Cerebellar cortex (tissue), 1 donor: ENCODE measurements around the gene PLEKHG4.

Source experiments
- DNase-seq: peaks from one replicate; pipeline ENCODE4 v3.0.0-alpha.2; 2015; ENCODE audit warnings: low spot score

Gene PLEKHG4

DNA sequence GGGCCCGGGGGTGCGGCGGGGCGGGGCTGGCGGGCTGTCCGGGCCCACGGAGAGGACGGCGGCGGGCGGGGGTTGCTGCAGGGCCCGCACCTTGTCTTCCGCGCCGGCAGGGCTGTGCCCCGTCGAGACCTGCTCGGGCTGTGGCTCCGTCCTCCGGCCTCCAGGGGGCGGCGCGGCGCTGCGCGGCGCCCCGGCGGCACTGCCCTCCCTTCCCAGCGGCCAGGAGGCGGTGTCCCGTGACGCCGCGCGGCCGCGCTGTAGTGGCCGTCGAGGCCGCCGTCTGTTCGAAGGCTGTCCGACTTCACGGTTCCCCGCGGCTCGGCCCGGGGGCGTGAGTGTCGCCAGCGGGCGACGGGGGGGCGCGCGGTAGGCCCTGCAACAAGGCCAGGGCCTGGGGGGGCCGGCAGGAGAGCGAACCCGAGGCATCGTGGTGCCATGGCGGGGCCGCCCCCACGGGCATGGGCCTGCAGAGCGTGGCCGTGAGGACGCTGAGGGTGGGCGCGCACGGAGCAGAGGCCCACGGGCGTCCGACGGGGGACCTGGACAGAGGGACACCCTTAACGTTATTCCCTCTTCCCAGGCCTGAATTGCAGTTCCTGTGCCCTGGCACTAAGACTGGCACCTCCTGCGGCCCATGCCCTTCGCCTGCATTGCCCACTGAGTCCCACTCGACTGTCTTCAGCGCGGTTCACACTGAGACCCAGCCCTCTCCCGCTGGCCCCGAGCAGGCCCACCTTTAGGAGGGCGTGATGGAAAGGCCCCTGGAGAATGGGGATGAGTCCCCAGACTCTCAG is at the start of gene PLEKHG4:
TSS of gene PLEKHG4 (plus strand) at position 237 of the 794 bp plus-strand sequence. CDS start at position 750, 513 bp downstream.
- DNase-seq: peak; percentile 27

GRCh38 chr16:67229906-67230808 is 49.2 kb upstream of the PLEKHG4 start:
- no peak for DNase-seq

GRCh38 chr16:67230809-67231660 is 48.3 kb upstream of the PLEKHG4 start:
- no peak for DNase-seq

GRCh38 chr16:67233596-67233995 is 45.7 kb upstream of the PLEKHG4 start:
- DNase-seq: no peak

DNA sequence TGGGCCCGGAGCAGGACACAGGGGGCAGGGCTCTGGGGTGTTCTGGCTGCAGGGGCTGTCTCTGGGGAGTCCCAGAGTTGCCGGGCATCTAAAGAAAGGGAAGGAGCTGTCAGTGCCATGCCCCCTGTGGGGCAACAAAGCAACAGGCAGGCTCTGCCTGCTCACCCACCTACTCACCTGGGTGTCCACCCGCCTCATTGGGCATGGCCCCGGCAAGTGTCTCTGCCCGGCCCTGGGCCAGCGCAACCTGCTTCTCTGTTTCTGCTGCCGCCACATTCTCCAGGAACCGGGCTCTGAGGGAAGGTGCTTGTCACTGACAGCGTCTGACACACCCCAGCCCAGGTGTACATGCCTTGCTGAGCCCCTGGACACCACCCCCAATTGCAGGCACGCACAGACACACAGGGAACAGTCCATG is 45.1 kb upstream of the PLEKHG4 start:
- DNase-seq: no peak

DNA sequence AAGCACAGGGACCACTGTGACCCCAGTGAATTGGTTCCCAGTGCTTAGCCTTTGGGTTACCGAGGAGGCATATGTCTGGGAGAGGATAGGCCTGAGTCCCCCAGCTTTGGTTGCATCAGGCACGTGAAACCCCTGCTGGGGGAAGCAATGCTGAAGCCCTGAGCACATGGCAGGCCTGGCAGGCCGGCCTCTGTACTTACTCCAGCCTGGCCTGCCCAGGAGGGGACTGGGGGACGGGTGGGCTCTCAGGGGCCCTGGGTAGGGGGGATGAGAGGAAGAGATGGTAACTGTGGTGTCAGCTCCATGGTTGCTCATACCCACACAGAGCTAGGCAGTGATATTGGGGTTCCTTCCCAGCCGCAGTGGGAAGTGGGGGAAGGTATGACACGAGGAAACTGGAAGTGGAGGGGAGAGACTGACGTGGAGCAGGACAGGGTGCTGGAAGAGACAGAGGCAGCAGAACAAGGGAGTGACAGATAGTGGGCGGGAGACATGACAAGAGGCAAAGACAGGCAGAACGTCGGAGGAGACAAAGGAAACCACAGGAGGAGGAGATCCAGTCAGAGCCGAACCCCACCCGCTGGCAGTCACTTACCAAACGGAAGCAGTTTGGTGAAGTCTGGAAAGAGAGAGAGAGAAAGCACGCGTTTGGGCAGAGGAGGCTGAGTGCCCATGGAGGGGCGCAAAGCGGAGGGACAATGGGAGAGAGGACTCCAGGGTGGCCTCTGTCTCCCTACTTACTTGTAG is 43.3 kb upstream of the PLEKHG4 start:
- no peak for DNase-seq

DNA sequence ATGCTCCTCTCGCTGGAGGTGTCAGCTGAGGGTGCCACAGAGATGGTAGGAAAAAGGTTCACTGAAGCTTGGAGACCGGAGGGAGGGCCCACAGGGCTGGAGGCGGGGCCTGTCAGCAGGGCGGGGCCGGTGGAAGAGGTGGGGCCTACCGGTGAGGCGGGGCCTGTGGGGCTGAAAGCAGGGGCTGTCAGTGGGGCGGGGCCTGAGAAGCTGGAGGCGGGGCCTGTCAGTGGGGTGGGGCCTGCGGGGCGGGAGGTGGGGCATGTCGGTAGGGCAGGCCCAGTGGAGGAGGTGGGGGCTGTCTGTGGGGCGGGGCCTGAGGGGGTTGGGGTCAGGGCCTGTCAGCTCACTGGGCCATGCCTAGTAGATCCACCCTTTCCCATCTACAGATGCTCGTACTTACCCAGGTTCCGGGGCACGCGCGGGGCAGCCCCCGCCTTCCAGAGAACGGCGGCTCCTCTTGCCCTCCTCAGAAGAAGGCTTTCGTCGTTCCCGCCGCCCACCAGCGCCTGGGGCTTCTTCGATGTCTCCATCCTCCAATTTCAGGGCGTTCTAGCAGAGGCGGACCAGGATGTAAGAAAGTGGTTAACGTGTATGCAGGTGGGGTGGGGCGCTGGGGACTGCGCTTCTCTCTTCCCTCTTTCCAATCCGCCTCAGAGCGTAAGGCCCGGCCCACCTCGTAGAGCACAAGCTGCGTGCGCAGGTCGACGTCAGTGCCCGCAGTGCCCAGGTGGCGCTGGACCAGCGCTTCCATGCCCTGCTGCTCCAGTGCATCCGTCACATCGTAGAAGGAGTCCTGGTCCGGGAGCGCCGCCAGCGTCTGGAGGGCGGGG is 42.6 kb upstream of the PLEKHG4 start:
- DNase-seq: peak; percentile 47

DNA sequence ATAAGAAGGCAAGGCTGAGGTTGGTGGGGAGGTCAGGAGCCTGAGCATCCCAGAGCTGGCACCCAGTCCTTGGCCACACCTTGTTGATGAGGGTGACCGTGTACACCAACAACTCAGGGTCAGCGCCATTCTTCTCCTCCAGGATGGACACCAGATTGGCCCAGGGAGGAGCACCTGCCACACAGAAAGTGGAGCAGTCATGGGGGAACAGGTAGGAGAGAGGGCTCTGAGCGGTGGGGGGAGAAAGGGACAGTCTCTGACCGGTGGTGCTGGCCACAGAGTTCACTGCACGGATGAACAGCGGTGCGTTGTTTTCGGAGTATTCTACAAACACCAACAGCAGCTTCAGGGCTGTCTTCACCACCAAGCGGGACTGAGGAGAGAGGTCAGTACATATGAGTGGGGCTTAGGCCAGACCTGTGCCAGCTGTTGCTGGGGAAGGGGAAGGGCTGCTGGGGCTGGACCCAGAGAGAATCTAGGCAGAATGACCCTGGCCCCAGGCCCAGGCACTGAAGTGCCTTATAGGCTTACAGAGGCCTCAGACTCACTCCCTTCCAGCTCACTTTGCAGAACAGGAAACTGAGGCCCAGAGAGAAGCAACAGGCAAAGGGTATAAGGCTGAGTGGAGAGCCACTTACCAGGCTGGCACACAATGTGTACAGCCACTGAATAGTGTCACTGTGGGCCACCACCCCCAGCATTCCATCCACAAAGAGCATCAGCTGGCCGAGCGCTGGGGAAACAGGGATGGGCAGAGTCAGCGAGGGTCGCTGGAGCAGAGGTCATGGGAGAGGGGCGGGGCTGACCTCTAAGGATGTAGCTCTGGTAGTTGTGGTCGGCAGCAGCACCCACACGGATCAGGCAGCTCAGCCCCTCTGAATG is 41.7 kb upstream of the PLEKHG4 start:
- DNase-seq: no peak

DNA sequence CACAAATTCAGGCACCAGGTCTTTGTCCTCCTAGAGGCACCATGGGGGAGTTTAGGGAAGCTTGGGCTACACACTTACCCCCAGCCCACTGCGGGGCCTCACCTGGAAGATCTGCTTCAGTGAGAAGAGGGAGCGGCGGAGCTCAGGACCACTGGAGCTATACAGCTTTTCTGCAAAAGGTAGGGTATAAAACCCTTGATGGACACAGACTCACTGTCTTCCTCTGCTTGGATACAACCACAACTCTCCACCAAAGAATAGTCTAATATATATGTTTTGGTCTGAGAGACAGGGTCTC is 41.1 kb upstream of the PLEKHG4 start:
- DNase-seq: no peak

- no peak for DNase-seq
Measured at GRCh38 chr16:67238806-67239470, 40.4 kb upstream of the PLEKHG4 start.

- no peak for DNase-seq
Measured at GRCh38 chr16:67240506-67240905, 38.8 kb upstream of the PLEKHG4 start.

DNA sequence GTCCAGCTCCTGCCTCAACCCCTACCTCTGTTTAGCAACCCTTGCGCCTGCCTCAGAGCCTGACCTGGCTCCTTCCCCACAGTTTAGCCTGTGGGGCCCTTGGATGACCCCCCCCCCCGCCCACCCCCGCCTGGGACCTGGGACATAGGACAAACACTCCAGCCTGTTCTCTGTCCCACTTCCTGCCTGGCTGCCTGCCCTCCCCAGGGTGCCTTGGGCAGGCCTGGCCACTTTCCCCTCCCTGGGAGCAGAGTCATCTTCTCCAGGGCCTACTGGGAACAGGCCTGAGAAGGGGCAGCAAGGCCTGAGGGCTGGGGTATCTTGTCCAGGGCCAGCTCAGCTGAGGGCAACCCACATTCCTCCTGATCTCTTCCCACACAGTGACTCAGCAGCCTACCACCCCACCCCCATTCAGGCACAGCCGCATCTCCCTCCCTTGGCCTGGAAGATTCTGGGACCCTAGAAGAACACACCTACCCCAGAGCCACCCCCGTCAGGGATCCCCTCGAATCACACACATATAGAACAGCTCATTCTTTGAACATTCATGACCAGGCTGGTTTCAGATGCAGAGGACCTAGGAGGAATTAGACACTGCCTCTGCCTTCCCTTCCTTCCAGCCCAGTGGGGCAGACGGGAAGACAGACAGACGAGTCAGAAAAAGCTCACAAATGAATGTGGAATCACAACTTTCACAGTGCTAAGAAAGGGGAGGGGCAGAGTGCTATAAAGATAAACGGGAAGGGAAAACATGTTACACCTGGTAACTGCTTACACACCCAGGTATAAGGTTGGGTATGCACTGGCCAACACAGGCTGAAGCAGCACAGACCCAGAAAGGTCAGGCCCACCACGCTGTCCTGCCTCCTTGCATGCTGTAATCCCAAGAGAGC is 38.1 kb upstream of the PLEKHG4 start:
- no peak for DNase-seq

DNA sequence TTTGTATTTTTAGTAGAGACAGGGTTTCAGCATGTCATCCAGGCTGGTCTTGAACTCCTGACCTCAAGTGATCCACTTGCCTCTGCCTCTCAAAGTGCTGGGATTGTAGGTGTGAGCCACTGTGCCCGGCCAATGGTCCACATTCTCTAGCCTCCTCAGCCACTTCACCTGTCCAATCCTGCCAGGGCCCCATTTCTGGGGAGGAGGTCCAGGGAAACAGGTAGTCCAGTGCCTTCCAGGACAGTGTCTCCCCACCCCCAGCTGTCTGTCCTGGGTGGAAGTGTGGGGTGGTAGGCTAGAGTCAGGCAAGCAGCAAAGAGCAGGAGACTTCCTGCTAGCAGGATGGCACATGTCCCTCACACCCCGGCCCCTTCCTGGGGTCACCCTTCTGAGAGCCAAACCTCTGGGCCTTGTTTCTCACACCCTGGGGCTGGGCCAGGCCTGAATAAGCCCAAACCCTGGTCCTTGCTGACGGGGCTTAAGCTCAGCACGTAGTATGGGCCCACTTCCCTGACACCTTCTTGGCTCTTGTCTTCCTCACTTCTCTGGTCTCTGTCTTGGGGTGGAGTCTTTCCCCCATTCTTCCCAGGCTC is 37.1 kb upstream of the PLEKHG4 start:
- no peak for DNase-seq

DNA sequence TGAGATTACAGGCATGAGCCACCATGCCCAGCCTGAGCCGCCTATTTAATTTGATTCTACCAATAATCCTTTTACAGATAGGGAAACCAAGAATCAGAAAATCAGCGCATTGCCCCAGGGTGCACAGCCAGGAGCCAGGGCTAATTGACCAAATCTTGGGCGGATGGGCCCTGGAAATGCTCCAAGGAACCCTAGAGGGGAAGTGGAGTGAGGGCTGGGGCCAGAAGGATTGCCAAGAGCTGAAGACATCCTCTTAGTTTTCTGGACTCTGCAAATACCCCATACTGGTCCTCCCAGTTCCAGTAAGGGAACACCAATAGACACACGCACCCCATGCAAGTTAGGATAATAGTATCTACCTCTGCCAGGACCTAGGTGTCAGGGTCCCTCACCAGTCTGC is 35.9 kb upstream of the PLEKHG4 start:
- no peak for DNase-seq

DNA sequence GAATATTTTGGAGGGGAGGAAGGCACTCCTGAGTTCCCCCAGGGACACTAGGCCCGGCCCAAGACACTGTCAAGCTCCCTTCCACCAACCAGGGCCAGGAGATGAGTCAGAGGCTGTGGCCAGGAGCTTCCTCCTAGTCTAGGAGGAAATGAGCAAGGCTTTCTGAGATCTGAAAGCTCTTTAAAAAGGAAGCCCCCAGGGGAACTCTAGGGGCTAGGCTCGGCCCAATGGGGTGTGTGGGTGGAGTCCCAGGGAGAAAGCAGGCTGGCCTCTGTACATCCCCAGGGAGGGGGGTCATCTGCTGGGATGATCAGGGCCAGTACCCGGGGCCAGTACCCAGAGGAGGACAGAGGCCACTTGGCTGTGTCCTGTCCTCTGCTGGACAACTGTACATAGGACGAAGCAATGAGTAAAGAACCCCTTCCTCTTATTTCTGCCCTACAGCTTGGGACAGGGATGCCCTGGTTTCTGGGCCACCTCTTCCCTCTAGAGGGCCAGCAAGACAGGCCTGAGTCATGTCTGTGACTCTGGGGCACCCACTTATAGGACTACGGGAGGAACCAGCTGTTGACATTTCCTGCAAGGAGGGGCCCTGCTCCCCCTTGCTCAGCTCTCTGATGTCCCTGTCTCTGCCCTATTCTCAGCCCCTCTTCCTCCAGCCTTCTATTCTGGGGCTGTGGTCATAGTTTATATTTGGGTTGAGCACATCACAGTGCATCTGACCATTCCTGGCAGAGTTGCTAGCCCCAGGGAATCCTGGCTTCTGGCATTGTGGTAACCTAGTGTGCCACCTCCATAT is 34.7 kb upstream of the PLEKHG4 start:
- no peak for DNase-seq

DNA sequence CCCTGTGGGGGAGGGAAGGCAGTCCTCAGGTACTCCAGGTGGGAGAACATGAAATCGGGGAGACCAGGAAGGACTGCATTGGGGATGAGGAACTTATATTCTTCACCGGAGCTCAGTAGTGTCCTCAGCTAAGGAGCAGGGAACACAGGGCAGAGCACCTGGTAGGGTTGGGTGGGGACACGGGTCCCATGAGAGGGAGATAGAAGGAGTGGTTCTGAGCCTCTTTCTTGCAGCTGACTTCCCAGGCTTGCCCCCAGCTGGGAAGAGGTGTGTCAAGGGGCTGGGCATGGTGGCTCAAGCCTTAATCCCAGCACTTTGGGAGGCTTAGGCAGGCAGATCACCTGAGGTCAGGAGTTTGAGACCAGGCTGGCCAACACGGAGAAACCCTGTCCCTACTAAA is 34.1 kb upstream of the PLEKHG4 start:
- DNase-seq: no peak

DNA sequence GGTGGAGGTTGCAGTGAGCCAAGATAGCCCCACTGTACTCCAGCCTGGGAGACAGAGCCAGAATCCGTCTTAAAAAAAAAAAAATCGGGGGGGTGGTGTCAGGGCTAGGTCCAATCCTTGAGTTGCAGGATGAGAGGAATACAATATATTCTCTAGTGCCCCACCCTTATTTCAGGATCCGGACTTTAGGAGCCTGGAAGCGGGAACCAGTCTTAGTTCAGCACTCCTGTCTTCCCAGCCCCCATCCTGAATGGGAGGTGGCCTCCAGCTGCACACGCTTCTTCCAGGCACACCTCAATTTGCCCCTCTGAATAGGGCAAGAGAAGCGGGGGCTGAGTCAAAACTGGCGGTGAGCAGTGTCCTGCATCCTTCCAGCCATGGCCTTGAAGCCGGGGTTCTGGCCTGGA is 33.7 kb upstream of the PLEKHG4 start:
- no peak for DNase-seq
